Measurements from ENCODE around the gene DCLK2.

The DCLK2 gene

DNA sequence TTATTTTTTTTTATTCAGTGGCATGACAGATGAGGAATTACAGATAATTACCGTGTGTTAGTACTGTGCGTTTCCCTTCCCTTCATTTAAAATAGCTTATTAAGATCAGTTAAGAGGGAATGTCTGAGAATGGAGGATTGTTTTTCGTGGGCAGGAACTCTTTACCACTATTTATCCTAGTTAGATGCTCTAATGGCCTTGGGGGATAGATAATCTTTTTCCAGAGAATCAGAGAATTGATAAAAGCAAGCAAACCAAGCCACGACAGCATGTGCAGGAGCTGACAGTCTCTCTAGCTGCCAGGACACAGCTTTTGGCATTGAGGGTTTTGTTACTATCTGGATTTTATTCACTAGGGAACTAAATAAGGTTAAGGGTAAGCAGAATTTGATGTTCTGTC is 128.7 kb downstream of the DCLK2 start:
- DNase-seq: no peak

DNA sequence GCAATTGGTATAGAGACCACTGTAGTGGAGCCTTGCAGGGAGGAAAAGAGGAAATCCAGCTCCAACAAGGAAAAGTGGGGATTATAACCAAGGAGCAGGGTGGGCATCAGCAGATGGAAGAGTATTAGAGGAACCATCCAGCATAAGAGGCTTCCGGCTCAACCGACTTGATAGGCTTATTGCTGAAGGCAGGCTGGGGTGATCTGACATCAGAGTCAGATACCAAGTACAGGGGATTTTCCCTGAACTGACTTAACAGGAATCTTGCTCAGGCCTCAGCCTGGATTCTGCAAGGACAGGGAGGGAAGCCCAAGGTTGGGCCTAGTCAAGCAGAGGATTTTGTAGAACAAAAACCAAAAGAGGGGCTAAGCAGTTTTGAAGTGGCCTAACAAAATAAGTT is 129.6 kb downstream of the DCLK2 start:
- DNase-seq: no peak

DNA sequence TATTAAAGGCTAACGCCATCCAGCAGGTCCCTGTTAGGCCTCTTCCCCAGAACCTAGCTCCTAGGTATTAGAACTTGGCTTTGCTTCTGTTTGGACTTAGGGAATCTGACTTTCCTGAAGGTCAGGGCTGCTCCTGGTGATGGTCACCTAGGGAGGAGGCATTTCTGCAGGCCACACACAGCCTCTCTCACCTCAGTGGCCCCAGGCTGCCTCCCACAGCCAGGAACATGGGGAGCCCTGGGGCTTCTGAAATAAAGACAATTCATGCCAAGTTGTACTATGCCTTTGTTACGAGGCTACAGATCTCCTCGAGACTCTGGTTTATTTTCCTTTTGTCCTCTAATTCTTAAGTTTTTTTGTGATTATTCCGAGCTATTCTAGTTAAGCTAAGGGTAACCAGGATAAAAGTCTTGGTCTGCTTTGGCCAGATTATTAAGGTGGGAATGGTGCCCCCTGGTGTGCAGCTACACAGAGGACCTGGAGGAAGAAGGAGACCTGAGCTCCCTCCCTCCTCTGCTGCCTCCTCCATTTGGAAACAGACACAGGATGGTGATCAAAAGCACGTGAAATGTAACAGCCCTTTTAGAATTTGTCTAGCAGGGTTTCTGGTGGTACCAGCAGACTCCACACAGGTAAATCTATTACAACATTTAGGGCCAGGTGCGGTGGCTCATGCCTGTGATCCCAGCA is 131.0 kb downstream of the DCLK2 start:
- peak in 6 of 56 donors; percentile 3 to 27 (median 10) for DNase-seq

DNA sequence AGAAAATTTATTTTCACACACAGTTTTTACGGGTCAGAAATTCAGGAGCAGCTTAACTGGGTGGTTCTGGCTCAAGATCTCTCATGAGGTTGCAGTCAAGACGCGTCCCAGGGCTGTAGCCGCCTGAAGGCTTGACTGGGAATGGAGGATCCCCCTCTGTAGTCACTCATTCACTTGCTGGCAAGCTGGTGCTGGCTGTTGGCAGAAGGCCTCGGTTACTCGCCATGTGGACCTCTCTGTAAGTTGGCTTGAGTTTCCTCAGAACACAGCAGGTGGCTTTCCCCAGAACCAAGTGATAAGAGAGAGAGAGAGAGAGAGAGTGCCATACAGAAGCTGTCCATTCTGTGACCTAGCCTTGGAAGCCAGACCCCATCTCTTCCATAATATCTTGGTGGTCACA is 132.8 kb downstream of the DCLK2 start:
- DNase-seq: peak in 21 of 56 donors; percentile 2 to 55 (median 22)

DNA sequence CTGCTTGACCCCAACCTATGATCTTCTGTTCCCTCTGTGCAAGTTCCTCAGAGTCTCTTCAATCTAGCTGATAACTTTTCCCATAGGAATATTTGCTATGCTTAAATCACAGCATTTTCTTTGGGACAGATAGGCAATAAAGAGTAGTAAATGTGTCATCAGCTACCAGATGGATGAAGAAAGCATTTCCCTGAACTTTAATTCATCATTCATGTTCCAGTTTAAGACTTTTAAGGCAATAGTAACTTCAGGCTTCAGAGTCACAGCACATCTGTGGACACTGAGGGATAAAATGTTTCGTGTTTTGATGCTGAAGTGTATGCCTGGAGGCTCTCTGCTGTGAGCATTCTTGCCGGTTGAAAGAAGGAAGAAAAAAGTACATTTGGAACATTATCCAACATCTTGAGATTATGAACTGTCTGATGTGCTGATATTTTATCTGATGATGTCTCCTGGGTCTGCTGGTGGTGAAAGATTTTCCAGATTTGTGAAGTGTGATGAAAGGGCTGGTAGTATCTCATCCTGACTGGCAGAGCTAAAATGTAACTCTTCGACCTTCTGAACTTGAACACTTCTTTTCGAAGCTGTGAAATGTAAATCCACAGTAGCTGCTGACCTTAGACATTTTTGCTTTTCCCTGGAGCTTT is 133.7 kb downstream of the DCLK2 start:
- no peak for DNase-seq

DNA sequence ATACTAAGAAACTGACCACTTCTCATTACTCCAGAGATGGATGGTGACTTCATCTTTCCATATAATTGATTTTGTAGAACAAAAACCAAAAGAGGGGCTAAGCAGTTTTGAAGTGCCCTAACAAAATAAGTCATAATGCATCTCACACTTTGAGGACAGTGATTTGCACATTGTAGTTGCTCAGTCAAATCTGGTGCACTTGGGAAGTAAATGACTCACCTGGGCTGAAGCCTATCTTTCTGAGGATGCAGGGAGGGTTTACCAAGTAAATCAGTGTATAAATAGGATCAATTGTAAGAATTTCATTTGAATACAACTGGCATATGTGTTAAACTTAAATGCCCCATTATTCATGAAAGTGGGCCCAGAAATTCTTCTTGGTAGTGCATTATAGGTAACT is 134.2 kb downstream of the DCLK2 start:
- no peak for DNase-seq

DNA sequence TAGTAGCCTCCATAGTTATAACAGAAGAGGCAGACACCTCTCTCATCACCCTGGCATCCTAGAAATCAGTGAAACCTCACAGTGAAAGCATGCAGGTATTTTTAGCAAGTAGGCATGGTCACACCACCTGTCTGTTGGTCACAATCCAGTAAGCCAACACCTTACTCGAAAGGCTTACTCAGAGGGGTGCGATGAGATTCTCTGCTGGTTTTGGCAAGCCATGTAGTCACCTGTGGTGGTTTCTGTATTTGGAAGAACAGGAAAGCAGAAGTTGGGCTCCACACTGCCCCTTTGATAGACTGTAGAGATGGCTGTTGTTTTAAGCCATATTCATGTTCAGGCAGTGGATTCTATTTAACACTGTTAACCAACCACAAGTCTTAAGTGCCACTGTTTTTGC is 134.7 kb downstream of the DCLK2 start:
- no peak for DNase-seq

DNA sequence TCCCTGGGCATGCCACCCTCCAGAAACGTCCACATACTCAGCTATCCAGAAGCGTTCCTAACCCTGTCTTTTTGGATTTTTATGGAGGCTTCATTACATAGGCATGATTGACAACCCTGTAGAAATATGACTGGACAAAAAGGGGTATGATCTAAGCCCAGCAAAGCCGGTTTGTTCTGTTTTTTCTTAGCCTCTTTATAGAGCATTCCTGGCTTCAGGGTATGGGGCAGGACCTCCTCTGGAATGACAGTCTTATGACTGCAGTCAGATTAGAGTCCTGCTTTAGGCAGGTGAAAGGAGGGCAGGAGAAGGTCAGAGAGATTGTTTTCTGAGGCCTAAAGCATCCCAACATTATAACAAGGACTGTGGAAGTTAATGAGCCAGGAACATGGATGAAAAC is 137.4 kb downstream of the DCLK2 start:
- DNase-seq: no peak

DNA sequence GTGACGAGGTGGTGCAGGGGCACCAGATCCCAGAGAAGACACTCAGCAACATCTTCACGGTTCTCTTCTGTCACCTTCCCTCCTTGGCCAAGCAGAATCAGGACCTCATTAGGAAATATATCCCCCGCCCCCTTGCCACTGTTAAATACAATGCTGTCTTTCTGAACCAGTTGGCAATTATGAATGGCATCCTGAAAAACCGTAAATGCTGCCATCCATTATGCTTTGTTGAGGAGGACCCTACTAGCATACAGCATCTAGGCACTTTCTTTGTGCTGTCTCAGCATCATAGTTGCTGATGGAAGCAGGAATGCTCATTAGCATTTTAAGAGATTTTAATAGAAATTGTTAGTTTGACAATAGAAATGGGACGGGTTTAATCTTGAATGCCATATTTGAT is 138.5 kb downstream of the DCLK2 start:
- DNase-seq: peak in 36 of 56 donors; percentile 9 to 77 (median 40)

DNA sequence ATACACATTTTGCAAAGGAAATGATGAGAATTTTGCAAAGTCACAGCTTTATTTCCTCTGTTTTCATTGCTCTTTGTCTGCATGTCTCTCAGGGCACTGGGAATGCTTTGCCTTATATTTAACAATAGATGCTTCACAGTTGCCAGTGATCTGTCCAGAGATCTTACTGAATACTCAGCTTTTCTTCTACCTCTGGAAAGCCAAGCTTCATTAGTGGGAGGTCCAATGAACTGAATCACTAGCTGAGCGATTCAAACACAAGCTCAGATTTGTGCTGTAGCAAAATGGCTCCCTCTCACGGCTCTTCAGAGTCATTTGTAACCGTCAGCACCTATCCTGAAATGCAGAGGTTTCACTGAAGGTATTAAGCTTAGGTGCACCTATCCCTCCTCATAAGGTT is 138.9 kb downstream of the DCLK2 start:
- DNase-seq: peak in 30 of 56 donors; percentile 3 to 63 (median 17)

DNA sequence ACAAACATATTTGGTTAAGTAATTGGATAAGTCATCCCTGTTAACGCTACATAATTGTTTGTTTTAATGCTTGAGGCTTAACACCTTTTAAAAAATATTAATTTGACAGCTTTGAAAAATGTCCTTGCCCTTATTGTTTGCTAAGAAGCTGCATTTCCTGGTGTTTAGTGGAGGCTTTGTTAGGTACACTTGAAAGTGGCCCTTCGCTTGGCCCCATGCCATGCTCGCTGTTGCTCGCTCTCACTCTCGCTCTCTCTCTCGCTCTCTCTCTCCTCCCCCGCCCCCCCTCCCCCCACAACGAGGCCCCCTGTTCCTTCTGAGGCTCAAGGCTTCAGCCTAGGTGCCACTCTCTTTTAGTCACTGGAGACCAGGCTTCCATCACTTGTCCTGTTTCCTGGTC is 139.6 kb downstream of the DCLK2 start:
- DNase-seq: peak in 12 of 56 donors; percentile 5 to 43 (median 19)

DNA sequence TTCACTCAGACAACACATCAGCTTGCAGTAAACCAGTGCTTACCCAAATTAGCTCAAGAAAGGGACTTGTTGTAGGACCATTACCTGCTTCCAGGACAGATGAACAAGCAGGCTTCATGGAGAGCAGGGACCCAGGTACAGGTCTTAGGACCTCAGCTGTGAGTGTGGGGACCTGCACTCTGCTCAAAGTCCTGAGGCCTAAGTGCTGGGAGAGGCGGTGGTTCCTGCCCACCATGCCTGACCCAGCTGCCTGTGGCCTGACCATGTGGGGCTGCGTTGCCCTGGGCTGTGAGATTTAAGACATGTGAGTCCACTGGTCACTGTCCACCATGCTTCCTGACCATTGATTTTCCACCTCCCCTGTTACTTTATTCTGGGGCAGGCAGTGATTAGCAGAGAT is 140.2 kb downstream of the DCLK2 start:
- no peak for DNase-seq

DNA sequence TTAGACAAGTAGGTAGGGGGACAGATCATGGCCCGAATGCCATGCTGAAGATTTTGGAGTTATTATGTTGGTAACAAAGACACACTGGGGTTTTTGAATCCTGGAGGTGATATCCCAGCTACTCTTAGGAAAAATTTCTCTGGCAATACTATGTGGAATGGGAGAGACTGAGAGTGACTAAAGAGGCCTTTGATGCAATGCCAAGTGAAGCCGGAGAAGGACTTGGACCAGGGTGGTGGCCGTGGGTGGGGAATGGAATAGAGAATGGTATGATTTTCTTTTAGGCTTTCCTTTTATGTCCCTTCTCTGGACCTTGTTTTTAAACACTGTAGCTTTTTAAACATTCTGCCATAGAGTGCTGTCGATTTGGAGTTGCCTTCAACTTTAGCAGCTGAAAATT is 141.6 kb downstream of the DCLK2 start:
- no peak for DNase-seq

DNA sequence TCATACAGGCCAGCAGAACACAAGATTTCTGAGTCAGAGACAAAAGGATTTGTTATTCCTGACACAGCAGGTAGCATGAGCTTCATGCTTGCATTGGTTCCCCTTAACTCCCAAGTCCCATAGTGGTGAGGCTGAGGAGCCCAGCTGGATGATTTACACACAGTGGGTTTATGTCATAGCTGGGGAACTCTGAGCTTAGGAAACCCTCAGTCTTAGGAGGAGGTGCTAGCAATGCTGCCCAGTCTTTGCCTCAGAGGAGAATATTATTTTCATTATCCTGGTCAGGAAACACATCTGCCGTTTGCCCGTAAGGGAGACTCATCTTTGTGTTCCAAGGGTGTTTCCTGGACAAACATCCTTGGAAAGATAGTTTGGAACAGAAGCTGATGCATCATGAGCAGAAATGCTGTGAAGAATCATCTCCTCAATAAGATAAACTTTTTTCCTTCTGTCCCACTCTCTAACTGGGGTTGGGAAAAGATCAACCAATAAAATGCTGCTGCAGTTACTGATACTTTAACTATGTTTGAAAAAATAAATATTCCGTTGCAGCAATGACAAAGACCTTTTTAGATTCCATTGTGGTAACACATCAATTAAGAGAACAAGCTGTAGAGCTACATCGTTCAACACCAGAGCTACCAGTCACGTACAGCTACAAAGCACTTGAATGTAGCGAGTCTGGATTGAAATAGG is 146.8 kb downstream of the DCLK2 start:
- no peak for DNase-seq

DNA sequence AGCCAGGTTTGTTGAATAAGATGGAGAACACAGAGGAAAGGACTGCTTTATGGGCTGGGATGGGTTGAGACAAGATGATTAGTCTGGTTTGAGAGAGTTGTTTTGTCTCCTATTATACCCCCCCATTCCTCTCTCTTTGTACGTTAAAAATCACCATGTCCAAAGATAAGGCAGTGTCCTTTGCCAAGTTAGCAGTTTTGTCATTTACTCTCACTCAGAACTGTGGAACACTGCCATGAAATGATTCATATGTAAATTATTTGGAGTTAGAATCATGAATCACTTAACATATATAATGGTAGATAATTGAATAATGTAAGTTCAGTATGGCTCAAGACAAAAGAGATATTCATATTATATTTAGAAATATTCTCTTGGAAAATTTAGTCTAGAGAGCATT is 151.3 kb downstream of the DCLK2 start:
- DNase-seq: no peak

DNA sequence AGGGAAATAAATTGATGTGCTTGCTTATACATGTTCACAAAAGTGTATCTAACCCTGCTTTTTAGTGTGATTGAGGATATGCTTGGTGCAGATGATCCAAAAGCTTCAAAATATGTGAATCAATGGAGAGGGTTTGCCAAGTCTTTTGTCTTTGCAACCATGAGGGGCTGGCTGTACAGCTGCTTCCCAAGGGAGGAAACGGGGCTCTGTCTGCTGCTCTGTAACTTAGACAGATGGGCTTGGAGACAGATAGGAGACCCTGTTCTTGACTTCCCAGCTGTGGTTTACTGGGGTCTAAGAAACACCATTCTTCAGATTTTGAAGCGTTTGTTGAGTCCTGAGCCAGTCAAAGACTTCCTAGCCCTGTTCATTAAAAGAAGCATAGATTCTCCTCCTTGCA is 152.3 kb downstream of the DCLK2 start:
- no peak for DNase-seq

DNA sequence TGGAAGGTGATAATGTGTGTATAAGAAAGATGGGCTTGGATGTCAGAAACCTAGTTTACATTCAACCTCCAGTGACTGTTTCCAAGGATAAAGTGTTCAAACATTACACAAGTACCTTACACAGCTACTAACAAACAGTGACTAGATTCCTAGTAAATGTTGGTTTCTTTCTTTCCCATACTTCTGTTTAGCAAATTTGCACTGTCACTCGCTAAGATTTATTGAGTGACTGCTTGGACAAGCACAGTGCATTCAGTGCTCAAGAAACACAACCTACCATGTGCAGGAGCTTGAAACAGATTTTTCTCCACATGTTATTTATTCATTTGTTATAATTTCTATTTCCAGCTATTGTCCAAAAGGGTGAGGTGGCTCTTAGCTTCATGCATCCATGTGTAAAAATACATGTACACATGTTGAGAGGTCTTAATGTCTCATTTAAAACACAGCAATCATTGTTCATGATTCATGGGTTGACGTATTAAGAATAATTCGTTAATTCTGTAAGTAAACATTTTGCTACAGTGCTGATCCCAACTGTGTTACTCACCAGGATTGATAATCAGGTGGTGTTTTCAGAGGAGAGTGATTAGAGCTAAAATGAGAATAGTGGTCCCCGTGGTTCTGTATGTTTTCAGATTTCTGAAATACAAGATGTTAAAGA is 153.0 kb downstream of the DCLK2 start:
- DNase-seq: no peak

DNA sequence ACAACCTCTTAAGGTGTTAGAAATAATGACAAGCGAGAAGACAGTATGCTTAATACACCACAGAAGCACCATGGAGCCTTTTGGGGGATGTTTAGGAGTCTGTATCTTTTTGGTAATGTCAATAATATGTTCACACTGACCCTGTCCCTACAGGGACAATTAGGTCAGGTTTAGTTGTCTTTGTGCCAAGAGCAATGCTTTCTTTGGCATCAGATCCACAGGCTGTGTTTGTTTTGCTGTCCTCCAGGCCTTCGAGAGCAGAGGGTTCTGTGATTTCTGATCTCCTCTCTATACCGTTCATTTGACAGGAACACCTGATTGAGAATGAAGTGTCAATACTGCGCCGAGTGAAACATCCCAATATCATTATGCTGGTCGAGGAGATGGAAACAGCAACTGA is 153.8 kb downstream of the DCLK2 start:
- DNase-seq: no peak

DNA sequence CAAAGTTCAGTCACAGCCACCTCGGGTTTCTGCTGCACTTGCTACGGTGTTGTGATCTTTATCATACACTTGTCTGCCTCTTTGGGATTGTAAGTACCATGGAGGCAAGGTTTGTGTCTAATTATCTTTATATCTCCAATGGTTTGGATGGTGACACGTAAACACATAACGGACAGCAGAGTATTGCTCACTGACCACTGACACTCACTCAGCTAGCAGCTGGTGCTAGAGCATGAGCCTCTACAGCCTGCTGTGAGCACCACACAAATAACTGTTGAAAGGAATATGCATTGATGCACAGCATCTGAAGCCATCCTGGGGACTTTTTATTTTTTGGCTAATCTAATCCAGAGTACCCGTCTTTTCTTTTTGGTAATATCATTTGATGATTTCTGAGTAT is 156.0 kb downstream of the DCLK2 start:
- no peak for DNase-seq

DNA sequence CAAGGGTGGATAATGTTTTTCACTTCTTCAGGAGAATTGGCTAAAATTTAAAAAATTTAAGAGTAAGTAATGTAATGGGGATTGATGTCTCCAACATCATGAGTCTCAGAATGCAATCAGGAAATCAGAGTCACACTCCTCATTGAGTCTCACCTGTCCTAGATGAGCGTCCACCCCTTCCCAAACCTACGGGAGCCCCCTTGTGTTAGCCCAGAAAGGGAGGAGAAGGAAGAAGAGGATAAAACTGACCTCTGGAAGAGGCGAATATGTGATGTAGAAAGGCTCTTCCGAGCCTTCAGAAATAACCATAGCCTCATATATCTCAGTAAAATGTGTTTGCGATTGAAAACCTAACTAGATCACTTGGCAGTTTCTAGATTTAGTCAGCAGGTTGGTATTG is 157.1 kb downstream of the DCLK2 start:
- DNase-seq: no peak

DNA sequence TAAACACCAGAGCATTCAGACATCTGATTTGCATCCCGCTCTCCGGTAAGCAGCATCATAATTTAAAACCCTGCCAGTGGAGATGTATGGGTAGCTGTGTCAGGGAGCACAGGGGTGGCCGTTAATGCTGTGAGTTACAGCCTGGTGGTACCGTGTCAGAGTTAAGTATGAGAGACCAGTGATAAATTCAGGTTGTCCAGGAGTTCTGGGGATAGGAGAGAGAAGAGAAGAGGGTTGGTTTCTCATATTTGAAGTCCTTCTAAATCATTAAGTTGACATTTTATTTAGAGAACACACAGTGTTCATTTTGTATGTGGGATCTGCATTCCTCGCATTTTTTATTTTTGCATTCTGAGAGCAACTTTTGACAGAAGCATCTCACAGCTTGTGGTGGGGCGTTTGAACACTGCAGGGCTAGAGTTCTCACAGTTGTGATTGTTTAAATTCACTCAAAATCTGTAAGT is 157.6 kb downstream of the DCLK2 start:
- no peak for DNase-seq

DNA sequence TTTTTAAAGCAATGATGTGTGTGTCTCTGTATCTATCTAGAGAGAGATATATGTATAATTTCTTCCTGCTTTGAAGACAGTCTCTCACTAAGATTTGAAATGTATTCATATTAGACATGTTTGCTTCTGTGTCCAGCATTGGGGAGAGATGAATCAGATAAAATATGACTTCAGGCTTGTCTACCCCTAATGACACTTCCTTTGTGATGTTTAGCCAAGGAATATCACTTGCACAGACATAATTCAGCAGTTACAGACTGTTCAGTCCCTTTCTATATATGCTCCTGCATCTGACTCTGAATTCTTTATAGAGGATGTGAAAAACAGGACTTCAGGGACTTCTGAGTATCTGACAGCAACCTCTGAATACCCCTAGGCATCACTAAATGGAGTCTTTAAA is 158.4 kb downstream of the DCLK2 start:
- DNase-seq: no peak

All from amygdala (tissue), 56 donors.